D721Med (cell line): ENCODE data around the gene FEM1A.

Experiments used
- DNase-seq: peaks from one replicate; pipeline ENCODE4 v3.0.0; 2011; ENCODE audit warnings: low spot score; ENCODE audit not compliant: insufficient read length
- FAIRE-seq: peaks from 2 replicates; lab custom pipeline; 2011; peaks lifted over from hg19 to GRCh38; lab: Jason Lieb, UNC
- CTCF ChIP-seq: IDR thresholded peaks from 2 replicates; pipeline ENCODE4 v1.5.1; 2012; ENCODE audit warnings: mild to moderate bottlenecking, control low read depth; ENCODE audit not compliant: insufficient read depth; ENCODE audit errors: missing control alignments

Gene FEM1A

DNA sequence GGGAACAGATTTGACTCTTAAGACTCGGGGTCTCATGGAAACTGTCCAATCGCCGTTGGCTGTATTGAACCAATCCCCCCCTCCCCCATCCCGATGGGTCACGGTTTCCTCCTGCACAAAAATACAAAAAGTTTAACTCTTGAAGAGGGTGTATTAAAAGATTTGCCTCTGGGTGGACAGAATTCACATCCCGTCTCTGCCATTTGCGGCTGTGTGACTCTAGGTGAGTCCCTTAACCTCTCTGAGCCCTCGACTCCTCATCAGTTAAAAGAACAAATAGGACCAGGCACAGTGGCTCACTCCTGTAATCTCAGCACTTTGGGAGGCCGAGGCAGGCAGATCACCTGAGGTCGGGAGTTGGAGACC, 31.3 kb upstream of the FEM1A start:
- DNase-seq: no peak
- no peak for TF ChIP-seq CTCF
- no peak for FAIRE-seq

DNA sequence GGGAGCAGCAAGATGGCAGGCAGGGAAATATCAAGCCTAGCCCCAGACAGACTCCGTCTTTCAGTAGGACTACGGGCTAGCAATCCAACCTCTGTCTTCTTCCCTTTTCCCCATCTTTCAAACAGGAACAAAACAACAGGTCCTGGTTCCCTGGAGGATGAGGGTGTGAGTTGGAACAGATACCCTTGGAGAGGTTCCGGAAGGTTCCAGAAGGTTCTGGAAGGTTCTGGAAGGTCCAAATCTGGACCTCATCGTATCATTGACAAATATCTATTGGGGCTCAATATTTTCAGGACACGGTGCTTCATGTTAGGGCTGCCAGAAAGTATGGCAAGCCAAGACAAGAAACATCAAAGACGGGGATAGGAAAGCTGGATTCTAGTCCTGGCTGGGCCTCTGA, 28.5 kb upstream of the FEM1A start:
- TF ChIP-seq CTCF: no peak
- DNase-seq: no peak
- FAIRE-seq: no peak

DNA sequence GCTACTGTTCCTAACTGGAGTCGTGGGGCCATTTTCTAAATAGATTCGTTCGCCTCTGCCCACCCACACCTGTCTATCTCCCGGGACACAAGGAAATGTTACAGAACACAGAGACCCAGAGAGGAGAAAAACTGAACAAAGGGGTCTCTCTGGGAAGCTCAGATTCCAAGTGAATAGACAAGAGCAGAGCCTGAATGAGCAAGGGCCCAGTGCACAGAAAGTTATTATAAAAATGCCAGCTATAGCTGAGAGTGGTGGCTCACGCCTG, 27.2 kb upstream of the FEM1A start:
- FAIRE-seq (no peak), DNase-seq (no peak)
- TF ChIP-seq CTCF: no peak

DNA sequence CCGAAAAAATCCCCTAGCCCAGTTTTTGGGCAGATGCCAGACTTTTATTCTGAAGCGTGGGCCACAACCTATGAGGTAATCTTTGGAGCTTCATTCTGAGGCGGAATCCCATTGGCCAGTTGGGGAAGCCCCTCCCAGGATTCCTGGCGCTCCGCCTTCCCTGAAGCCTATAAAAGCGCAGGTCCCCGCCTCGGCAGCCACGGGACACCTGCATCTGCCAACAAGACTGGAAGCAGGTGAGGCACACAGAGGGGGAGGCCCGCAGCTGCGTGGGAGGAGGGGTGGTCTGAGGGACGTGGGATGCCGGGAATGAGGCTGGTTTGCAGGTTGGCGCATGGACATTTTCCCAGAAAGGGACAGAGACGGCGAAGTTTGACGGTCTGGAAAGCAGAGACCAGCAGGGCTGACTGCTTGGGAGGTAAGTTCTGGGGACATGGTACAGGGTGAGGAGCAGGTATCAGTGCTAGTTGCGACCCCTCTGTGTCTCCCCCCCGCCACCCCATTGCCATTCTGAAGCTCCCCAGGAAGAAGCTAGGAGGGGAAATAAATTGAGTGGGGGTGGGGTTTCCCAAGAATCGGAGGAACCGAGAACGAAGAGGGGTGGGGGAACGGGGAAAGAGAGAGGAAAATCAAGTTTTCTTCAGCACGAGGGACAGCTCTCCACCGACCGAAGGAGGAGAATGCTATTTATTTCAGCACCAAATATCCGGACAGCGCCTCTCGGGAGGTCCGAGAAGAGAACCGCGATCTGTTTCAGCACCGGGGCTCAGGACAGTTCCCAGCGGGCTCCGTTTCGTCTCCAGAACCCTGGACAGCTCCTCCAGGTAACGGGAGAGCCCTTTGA, 22.4 kb upstream of the FEM1A start:
- FAIRE-seq: no peak

GRCh38 chr19:4772566-4772965, 19.0 kb upstream of the FEM1A start:
- FAIRE-seq (no peak), DNase-seq (no peak)
- no peak for TF ChIP-seq CTCF

More for the DNA sequence above, 22.4 kb upstream of the FEM1A start:
- peak; percentile 88 for DNase-seq
- TF ChIP-seq CTCF: no peak

- no peak for TF ChIP-seq CTCF
- FAIRE-seq (no peak), DNase-seq (no peak)
Observed at GRCh38 chr19:4773047-4773640, 18.4 kb upstream of the FEM1A start.

- no peak for TF ChIP-seq CTCF
- FAIRE-seq: no peak
- DNase-seq: no peak
Observed at GRCh38 chr19:4774136-4774535, 17.4 kb upstream of the FEM1A start.
